Keratinocyte (primary cell): Measurements from ENCODE around the gene TBC1D5. TPM values are rescaled to one million over a fixed set of nuclear protein-coding genes. Genes with fewer than 3 reads are reported as not detected.

Experiments
- DNase-seq: peaks from one replicate; pipeline ENCODE4 v3.0.0-alpha.2; 2011; ENCODE audit warnings: low read depth, missing footprints, low spot score
- FAIRE-seq: peaks from 2 replicates; lab custom pipeline; 2011; peaks lifted over from hg19 to GRCh38; lab: Jason Lieb, UNC
- H2AFZ ChIP-seq: 2 replicates; pipeline ENCODE4 v1.6.0; 2012; ENCODE audit warnings: low read length, control low read depth, inconsistent platforms; ENCODE audit not compliant: control insufficient read depth
- H3K27ac ChIP-seq: 2 replicates; pipeline ENCODE4 v1.5.1; 2011; ENCODE audit warnings: low read length; ENCODE audit not compliant: control insufficient read depth, insufficient read depth
- H3K27me3 ChIP-seq: 3 replicates; pipeline ENCODE4 v1.6.0; 2011; ENCODE audit warnings: low read length; ENCODE audit not compliant: control insufficient read depth, insufficient read depth; ENCODE audit errors: extremely low read depth
- H3K36me3 ChIP-seq, 2 experiments: 2 replicates in 1 of 2; 3 replicates in 1 of 2; pipeline ENCODE4 v1.5.1; 2011; ENCODE audit warnings: low read length in 2 of 2, mild to moderate bottlenecking in 1 of 2; ENCODE audit not compliant: control insufficient read depth in 2 of 2, insufficient read depth in 2 of 2; ENCODE audit errors: extremely low read depth in 1 of 2
- H3K4me1 ChIP-seq: 3 replicates; pipeline ENCODE4 v1.5.1; 2011; ENCODE audit warnings: low read length; ENCODE audit not compliant: control insufficient read depth, insufficient read depth; ENCODE audit errors: extremely low read depth
- H3K4me2 ChIP-seq: 3 replicates; pipeline ENCODE4 v1.6.0; 2011; ENCODE audit warnings: low read depth, low read length; ENCODE audit not compliant: control insufficient read depth, insufficient read depth; ENCODE audit errors: extremely low read depth
- H3K4me3 ChIP-seq, 3 experiments: fragments of 200-600 bp in 1 of 3; sonication (generic) in 1 of 3; 2 replicates in 2 of 3; 3 replicates in 1 of 3; pipeline ENCODE4 v1.5.1; 2011 to 2016; ENCODE audit warnings: low read length in 3 of 3, mild to moderate bottlenecking in 3 of 3, control low read depth in 2 of 3, inconsistent platforms in 1 of 3, low read depth in 1 of 3, mixed read lengths in 1 of 3, mixed run types in 1 of 3, moderate library complexity in 1 of 3; ENCODE audit not compliant: control insufficient read depth in 2 of 3, insufficient read depth in 2 of 3; ENCODE audit errors: extremely low read depth in 1 of 3
- H3K79me2 ChIP-seq: 2 replicates; pipeline ENCODE4 v1.6.0; 2012; ENCODE audit warnings: low read length; ENCODE audit not compliant: control insufficient read depth, insufficient read depth
- H3K9ac ChIP-seq: 3 replicates; pipeline ENCODE4 v1.6.0; 2011; ENCODE audit warnings: low read length; ENCODE audit not compliant: control insufficient read depth, insufficient read depth; ENCODE audit errors: extremely low read depth
- H3K9me1 ChIP-seq: 3 replicates; pipeline ENCODE4 v1.6.0; 2011; ENCODE audit warnings: low read length; ENCODE audit not compliant: control insufficient read depth, insufficient read depth; ENCODE audit errors: extremely low read depth
- H3K9me3 ChIP-seq: 2 replicates; pipeline ENCODE4 v1.5.1; 2012; ENCODE audit warnings: low read depth, low read length; ENCODE audit not compliant: control insufficient read depth
- H4K20me1 ChIP-seq: 3 replicates; pipeline ENCODE4 v1.6.0; 2011; ENCODE audit warnings: low read length; ENCODE audit not compliant: control insufficient read depth, insufficient read depth; ENCODE audit errors: extremely low read depth
- CTCF ChIP-seq, 3 experiments: IDR thresholded peaks in 1 of 3; conservative IDR thresholded peaks in 1 of 3; optimal IDR thresholded peaks in 1 of 3; 2 replicates in 2 of 3; 3 replicates in 1 of 3; pipeline versions ENCODE3 to v1.5.1; 2011; ENCODE audit warnings: low read length in 3 of 3, mild to moderate bottlenecking in 3 of 3, moderate library complexity in 2 of 3, control low read depth in 1 of 3, inconsistent platforms in 1 of 3; ENCODE audit not compliant: insufficient read depth in 2 of 3; ENCODE audit errors: extremely low read depth in 1 of 3
- EZH2 ChIP-seq: IDR thresholded peaks from one replicate; pipeline ENCODE4 v1.6.1; 2012; ENCODE audit warnings: inconsistent platforms, mild to moderate bottlenecking, low read length, moderate library complexity
- dilution Hi-C: fragments of 300-500 bp; cut with MboI; formaldehyde crosslinking; loops from one replicate; pipeline ENCODE4 v1.7.0; 2020; ENCODE audit warnings: low sequenced_read_pairs; ENCODE audit not compliant: extremely low pct_ligation_motif_present
- polyA plus RNA-seq, 5 experiments: library from polyadenylated mRNA; depleted of rRNA in 3 of 5; stranded (reverse) in 3 of 5; stranded (forward) in 1 of 5; unstranded in 1 of 5; fragments of >200 nt; gene quantifications; 1 replicate in 1 of 5; 2 replicates in 3 of 5; 3 replicates in 1 of 5; pipeline versions ENCODE4 v1.2.1 to v1.2.3, GENCODE V29; 2011 to 2012; ENCODE audit warnings: missing spikeins in 2 of 5, low read depth in 1 of 5, low replicate concordance in 1 of 5

The TBC1D5 gene
- polyA plus RNA-seq, 1 donor (not counting 4 experiments of a cell fraction or from before 2014, with no cell fraction given) = 25.8 TPM

GRCh38 chr3:17742880-17743657 is 638 bp upstream of the TBC1D5 start:
- DNase-seq = no peak
- Histone ChIP-seq H3K27ac (peak overlapping the region; percentile 92), H3K27me3 (no peaks in the 10 kb centered on the region), H3K4me1 (peaks cover 28% of the 10 kb centered on the region), H3K4me2 (peak overlapping the region; percentile 97), H3K9ac (peak overlapping the region; percentile 93), H2AFZ (peak overlapping the region; percentile 91), H3K9me1 (no peaks in the 10 kb centered on the region), H3K36me3 (no peaks in the 10 kb centered on the region), H3K4me3 (peak overlapping the region; percentile 49 to 84 (median 78)), H3K79me2 (peaks cover 25% of the 10 kb centered on the region), H3K9me3 (no peaks in the 10 kb centered on the region), H4K20me1 (no peaks in the 10 kb centered on the region)
- FAIRE-seq = peak; percentile 17
- dilution Hi-C loops = no loop called here
- TF ChIP-seq CTCF (optimal IDR thresholded peaks at IDR 0.05 in 1 of 3, IDR thresholded peaks at IDR 0.05 in 1 of 3, conservative IDR thresholded peaks at IDR 0.05 in 1 of 3; ENCODE audit: extremely low read depth in 1 of 3, insufficient read depth in 2 of 3, low read length in 3 of 3) (no peak), EZH2 (no peak)

DNA sequence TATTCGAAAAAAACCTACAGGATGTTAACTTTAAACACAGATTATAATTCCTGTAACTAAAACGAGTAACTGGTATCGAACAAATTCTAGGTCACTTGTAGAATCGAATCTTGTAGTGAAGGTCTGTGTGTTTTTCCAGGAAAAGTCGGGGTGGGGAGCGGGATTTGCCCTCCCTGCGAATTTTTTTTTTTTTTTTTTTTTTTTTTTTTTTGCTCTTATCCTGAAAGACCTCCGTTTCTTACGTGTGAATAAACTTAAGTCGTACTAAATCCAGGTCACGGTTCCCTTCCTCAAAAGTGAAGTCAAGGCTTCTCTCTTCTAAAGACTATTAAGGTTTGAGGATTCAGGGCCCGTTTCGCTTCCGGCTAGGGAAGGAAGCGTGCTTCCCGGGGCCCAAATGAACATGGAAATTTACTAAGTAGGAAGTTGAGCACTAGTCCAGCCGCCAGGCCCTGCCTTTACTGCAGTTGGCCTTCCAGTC is 770 bp downstream of the TBC1D5 start:
- dilution Hi-C loops = no loop called here
- H2AFZ ChIP-seq = peak overlapping the region; percentile 81
- peaks cover 33% of the 10 kb centered on the region for H3K79me2 ChIP-seq
- H3K9me1 ChIP-seq = no peaks in the 10 kb centered on the region
- peak overlapping the region; percentile 49 to 85 (median 78) for H3K4me3 ChIP-seq
- FAIRE-seq = no peak
- H3K36me3 ChIP-seq = no peaks in the 10 kb centered on the region
- no peaks in the 10 kb centered on the region for H4K20me1 ChIP-seq
- TF ChIP-seq EZH2 = no peak
- no peak for TF ChIP-seq CTCF (optimal IDR thresholded peaks at IDR 0.05 in 1 of 3, IDR thresholded peaks at IDR 0.05 in 1 of 3, conservative IDR thresholded peaks at IDR 0.05 in 1 of 3; ENCODE audit: extremely low read depth in 1 of 3, insufficient read depth in 2 of 3, low read length in 3 of 3)
- H3K27ac ChIP-seq = peak overlapping the region; percentile 92
- no peaks in the 10 kb centered on the region for H3K27me3 ChIP-seq
- peak overlapping the region; percentile 98 for H3K4me2 ChIP-seq
- DNase-seq = no peak
- H3K9ac ChIP-seq = peak overlapping the region; percentile 93
- no peaks in the 10 kb centered on the region for H3K9me3 ChIP-seq
- peaks cover 28% of the 10 kb centered on the region for H3K4me1 ChIP-seq
